ENCODE results near the gene FCN2.

The FCN2 gene

DNA sequence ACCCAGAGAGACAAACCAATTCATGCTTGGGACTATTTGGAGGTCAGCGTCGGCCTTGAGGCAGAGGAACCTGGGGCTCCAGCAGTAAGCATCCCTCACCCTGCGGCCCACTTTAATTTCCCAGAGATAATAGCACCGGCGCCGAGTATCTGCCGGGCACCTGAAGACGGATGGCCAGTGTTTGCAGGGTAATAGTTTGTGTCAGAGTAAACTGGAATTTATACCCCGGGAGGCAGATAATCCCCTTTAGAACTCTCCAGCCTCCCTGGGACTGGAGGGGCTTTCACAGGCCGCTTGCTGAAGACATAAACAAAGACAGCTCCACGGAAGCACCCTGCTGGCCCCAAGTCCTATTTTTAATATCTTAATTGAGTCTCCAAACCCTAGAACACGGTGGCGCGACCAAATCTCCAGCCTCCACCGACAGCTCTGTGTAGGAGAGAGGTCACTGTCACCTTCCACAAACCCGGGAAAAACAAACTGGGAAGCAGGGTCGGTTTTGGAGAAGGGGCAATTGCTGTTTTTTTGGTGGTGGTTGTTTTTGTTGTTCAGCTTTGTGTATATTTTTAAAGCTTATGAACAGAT, 54.5 kb downstream of the FCN2 start:
- Histone ChIP-seq H3K4me1 (no peaks in the 10 kb centered on the region), H3K27me3 (no peaks in the 10 kb centered on the region), H3K9me3 (no peaks in the 10 kb centered on the region), H3K4me3 (ENCODE audit: low read depth, low read length) (no peak overlapping the region), H3K36me3 (no peaks in the 10 kb centered on the region)
- TF ChIP-seq, protein P1, sequence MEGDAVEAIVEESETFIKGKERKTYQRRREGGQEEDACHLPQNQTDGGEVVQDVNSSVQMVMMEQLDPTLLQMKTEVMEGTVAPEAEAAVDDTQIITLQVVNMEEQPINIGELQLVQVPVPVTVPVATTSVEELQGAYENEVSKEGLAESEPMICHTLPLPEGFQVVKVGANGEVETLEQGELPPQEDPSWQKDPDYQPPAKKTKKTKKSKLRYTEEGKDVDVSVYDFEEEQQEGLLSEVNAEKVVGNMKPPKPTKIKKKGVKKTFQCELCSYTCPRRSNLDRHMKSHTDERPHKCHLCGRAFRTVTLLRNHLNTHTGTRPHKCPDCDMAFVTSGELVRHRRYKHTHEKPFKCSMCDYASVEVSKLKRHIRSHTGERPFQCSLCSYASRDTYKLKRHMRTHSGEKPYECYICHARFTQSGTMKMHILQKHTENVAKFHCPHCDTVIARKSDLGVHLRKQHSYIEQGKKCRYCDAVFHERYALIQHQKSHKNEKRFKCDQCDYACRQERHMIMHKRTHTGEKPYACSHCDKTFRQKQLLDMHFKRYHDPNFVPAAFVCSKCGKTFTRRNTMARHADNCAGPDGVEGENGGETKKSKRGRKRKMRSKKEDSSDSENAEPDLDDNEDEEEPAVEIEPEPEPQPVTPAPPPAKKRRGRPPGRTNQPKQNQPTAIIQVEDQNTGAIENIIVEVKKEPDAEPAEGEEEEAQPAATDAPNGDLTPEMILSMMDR (IDR thresholded peaks at IDR 0.05; ENCODE audit: low read depth, low read length), result no peak
- no peak for DNase-seq

DNA sequence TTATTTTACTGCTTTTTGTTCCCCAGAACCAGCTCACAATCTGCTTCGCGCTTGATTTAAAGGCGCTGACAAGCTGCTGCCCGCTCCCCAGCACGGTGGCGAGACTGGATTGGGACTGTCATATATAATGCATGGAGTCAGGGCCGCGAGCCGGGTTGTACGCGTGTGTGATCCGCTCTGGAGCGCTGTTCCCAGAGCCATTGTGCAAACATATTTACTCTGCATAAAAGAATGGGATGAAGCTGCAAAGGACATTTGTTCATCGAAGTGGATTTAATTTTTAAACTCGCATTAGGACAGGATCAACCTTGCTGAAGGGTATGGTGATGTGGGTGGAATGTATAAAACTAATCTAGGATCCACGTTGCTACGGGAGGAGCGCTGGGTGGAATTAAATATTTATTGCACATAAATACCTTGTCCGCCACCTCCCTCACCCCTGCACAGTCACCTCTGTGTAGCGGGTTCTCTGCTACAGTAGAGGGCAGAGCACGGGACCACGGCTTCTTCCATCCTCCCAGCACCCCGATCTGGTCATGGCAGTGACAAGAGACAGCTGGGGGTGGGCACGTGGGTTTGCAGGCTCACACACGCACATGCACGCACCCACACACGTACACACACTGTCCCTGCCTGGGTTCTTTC, 55.2 kb downstream of the FCN2 start:
- H3K9me3 ChIP-seq, result no peaks in the 10 kb centered on the region
- no peak for DNase-seq
- H3K4me3 ChIP-seq (ENCODE audit: low read depth, low read length), result no peak overlapping the region
- H3K4me1 ChIP-seq, result no peaks in the 10 kb centered on the region
- no peaks in the 10 kb centered on the region for H3K27me3 ChIP-seq
- TF ChIP-seq, protein P1 (IDR thresholded peaks at IDR 0.05; ENCODE audit: low read depth, low read length), result no peak
- no peaks in the 10 kb centered on the region for H3K36me3 ChIP-seq

DNA sequence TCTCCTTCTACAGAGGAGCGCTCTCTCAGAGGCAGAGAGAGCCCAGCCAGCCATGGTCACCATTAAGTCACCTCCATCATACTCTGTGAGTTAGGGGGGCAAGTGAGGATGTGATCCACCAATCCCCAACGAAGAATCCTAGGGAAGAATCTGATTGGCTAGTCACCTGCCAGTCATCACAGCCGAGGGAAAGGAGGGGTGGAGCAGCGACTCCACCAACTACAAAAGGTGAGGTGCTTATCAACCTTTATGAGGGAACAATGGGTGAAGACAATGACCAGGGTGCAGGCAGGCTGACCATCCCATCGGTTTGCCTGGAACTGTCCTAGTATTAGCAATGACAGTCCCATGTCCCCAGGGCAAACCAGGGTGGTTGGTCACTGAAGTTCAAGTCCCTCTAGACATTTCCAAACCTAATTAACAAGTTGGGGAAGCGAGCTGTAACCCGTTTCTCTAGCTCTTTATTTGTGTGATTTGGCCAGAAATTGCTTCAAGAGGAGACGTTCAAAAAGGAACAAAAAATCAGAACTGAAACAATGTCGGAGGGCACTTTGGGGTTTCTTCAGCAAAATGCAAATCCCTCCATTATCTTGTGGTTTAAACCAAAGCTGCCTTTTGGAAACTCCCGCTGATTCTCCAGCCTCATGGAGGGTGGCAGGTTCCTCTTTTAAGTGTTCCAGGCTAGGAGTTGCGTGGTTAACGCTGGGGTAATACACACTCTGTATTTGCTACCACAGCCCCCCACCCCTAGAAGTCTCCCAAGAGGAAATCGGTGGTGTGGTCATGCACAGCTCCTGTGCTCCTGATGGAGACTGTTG, 55.9 kb downstream of the FCN2 start:
- DNase-seq, result no peak

More for the DNA sequence above, 55.9 kb downstream of the FCN2 start:
- H3K4me3 ChIP-seq (ENCODE audit: low read depth, low read length), result no peak overlapping the region
- no peaks in the 10 kb centered on the region for H3K27me3 ChIP-seq
- H3K9me3 ChIP-seq, result no peaks in the 10 kb centered on the region
- no peaks in the 10 kb centered on the region for H3K4me1 ChIP-seq
- H3K36me3 ChIP-seq, result no peaks in the 10 kb centered on the region
- TF ChIP-seq, protein P1 (IDR thresholded peaks at IDR 0.05; ENCODE audit: low read depth, low read length), result no peak
